HG02943 (cell line): ENCODE data around the gene SAXO1.
"Not testable (repeated sequence)": the region's sequence is repeated elsewhere in the genome, so short reads cannot be mapped to it uniquely, and the experiment has no call there.

Experiments used
- ATAC-seq: cut with Tn5 transposase; IDR thresholded peaks from one replicate; pipeline ENCODE4 v1.9.1; 2021; ENCODE audit warnings: mild to moderate bottlenecking, low read depth, moderate library complexity; ENCODE audit not compliant: unreplicated experiment

The SAXO1 gene, protein sequence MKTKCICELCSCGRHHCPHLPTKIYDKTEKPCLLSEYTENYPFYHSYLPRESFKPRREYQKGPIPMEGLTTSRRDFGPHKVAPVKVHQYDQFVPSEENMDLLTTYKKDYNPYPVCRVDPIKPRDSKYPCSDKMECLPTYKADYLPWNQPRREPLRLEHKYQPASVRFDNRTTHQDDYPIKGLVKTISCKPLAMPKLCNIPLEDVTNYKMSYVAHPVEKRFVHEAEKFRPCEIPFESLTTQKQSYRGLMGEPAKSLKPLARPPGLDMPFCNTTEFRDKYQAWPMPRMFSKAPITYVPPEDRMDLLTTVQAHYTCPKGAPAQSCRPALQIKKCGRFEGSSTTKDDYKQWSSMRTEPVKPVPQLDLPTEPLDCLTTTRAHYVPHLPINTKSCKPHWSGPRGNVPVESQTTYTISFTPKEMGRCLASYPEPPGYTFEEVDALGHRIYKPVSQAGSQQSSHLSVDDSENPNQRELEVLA

DNA sequence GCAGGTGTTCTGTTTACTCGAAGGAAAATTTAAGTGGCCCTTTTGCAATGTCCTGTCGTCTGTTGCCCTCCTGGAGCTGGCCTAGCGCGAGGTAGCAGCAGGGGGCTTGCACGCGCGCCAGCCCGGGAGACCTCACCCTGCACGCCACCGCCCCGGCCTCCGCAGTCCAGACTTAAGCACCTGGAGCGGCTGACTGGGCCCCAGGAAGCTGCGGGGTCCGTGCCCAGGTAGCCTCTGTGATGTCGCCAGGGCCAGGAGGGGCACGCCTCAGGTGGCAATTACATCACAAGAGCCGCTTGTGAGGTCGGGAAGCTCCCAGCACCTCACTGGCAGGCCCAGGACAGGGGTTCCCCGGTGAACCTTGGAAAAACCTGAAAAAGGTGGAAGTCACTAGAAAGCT is at the start of gene SAXO1:
Gene SAXO1, minus strand, starts transcription at position 195 of the 400 bp plus-strand sequence. CDS start 301 bp downstream, outside the sequence.
- no peak for ATAC-seq

DNA sequence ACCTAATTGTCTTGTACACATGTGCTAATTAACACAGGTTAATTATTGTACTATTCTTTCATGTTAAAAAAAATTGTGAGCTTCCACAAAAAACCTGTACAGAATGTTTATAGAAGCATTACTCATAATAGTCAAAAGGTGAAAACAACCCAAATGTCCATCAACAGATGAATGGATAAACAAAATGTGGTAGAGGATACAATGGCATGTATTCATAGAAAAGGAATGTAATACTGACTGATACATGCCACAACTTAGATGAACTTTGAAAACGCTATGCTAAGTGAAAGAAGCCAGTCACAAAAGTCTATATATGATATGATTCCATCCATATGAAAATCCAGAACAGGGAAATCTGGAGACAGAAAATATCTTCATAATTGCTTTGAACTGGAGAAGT is 41.8 kb upstream of the SAXO1 start:
- ATAC-seq: no peak

DNA sequence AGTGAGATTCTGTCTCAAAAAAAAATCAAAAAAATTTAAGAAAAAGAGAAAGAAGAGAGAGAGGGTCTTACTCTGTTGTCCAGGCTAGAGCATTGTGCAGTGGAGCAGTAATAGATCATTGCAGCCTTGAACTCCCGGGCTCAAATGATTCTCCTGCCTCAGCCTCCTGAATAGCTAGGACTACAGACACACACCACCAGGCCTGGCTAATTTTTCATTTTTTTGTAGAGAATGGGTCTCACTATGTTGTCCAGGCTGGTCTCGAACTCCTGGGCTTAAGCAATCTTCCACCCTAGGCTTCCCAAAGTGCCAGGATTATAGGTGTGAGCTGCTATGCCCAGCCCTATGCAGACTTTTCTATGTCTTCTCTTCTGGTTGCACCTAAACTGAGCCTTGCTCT is 41.2 kb upstream of the SAXO1 start:
- no peak for ATAC-seq

DNA sequence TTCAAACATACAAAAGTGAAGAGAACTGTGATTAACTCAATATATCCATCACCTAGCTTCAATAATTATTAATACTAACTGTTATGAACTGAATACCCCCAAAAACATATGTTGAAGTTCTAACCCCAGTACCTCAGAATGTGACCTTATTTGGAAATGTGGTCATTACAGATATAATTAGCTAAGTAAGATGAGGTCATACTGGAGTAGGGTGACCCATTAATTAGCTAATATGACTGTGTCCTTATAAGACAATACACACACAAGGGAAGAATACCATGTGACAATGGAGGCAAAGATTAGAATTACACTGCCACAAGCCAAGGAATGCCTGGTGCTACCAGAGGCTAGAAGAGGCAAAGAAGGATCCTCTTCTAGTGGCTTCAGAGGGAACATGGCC is 24.0 kb upstream of the SAXO1 start:
- ATAC-seq: no peak

DNA sequence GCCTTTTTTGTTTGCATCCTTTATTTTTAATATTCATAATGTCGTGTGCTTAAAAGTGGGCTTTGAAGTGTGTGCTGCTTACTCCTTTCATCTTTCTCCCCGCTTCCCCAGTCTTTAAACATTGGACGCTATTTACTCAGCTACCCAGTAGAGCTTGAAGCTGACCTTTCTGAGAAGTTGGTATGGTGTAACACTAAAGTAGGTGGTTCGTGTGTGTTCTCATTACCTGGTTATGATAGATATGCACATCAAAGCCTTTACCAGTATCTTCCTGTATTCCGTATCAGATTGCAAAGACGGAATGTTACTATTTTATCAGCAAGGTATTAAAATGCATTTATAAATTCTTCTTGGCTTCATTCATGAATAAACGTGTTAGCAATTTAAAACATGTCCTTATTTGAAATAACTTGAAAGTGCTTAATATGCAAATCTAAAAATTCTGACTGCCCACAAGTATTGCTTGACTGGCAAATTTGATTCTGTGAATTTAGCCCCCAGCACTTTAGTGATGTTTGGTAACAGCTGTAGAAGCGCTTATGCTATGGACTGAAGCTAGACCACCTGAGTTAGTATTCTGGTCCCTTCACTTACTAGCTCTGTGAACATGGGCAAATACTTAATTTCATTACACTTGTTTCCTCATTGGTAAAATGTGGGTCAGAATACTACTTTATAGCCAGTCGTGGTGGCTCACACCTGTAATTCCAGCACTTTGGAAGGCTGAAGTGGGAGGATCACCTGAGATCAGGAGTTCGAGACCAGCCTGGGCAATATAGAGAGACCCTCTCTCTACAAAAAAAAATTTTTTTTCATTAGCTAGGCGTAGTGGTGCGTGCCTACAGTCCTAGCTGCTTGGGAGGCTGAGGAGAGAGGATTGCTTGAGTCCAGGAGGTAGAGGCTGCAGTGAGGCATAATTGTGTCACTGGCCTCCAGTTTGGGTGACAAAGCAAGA is 17.9 kb upstream of the SAXO1 start:
- ATAC-seq: no peak

DNA sequence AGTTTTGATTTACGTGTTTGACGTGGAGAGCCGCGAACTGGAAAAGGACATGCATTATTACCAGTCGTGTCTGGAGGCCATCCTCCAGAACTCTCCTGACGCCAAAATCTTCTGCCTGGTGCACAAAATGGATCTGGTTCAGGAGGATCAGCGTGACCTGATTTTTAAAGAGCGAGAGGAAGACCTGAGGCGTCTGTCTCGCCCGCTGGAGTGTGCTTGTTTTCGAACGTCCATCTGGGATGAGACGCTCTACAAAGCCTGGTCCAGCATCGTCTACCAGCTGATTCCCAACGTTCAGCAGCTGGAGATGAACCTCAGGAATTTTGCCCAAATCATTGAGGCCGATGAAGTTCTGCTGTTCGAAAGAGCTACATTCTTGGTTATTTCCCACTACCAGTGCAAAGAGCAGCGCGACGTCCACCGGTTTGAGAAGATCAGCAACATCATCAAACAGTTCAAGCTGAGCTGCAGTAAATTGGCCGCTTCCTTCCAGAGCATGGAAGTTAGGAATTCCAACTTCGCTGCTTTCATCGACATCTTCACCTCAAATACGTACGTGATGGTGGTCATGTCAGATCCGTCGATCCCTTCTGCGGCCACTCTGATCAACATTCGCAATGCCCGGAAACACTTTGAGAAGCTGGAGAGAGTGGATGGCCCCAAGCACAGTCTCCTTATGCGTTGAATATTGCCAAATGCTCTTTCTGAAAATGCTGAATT is 17.1 kb upstream of the SAXO1 start:
- ATAC-seq: no peak

DNA sequence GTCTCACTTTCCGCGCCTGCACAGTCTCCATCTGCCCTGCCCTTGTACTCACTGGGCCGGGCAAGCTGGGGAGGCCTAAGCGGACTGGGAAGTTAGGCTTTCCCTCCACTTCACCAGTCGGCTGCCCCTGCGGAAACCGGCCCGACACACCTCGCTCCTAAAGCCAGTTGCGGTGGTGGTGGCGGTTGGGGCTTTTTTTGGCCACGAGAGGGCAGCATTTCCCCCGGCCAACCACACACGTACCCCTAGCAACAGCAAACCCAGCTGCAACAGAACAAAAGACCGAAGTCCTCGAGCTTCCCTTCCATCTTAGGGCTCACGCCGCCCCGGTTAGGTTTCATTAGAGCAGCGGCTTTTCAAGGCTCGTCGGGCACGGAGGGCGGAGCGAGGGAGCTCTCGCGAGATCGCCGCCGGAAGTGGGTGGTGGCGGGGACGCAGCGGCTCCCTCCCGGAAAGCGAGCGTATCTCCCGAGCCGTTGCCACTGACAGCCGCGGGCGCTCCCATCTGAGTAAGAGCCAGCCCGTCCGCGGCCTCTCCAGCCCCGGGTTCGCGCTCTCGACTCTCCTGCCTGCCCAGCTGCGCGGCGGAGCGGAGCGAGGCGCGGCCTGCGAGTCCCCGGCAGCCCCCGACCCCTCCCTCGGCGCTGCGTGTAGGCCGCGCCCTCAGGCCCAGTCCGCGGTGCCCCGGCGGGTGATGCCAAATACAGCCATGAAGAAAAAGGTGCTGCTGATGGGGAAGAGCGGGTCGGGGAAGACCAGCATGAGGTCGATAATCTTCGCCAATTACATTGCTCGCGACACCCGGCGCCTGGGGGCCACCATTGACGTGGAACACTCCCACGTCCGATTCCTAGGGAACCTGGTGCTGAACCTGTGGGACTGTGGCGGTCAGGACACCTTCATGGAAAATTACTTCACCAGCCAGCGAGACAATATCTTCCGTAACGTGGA is 16.2 kb upstream of the SAXO1 start, which contains the start of gene RRAGA:
Gene RRAGA, plus strand, starts transcription at position 462 of the 951 bp plus-strand sequence. Its CDS starts 233 bp downstream, at position 695.
- ATAC-seq: peak; percentile 92

DNA sequence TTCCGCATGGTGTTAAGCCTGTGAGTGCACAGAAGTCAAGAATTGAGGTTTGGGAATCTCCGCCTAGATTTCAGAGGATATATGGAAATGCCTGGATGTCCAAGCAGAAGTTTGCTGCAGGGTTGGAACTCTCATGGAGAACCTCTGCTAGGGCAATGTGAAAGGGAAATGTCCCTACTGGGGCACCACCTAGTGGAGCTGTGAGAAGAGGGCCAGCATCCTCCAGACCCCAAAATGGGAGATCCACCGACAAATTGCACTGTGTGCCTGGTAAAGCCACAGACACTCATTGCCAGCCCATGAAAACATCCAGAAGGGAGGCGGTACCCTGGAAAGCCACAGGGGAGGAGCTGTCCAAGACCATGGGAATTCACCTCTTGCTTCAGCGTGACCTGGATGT is 3.6 kb upstream of the SAXO1 start:
- no peak for ATAC-seq

DNA sequence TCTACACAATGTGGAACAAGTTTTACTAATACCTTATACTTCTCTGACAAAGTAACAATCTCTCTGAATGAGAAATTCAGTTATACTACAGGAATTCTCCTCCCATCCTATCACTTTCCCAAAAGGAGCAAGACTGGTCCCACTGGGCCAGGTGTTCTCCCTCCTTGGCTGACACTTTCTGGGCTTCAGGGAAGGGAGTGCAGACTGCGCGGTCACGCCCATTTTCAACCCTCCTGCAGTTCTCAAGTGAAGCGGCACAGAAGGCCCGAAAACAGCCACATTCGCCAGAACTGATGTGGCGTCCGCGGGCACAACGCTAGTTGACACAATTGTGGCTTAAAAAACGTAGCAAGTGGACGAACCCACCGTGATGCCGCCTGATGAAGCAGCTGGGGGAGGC is 603 bp downstream of the SAXO1 start:
- no peak for ATAC-seq

DNA sequence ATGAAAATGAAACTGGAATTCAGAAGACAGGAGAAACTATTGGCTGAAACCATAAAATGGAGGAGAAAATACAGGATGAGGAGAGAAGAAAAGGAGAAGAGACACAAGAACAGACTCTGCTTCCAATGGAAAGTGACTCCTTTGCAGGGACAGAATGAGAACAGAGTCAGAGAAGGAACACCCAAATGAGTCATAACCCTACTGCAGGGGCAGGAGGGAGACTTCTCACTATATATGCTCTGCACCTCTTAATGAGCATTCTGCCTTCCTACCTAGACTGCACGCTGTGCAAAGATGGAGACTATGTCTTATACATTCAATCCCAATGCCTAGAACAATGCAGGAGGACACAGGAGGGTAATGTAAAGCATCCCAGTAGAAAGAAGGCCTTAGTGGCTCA is 2.1 kb downstream of the SAXO1 start:
- no peak for ATAC-seq

DNA sequence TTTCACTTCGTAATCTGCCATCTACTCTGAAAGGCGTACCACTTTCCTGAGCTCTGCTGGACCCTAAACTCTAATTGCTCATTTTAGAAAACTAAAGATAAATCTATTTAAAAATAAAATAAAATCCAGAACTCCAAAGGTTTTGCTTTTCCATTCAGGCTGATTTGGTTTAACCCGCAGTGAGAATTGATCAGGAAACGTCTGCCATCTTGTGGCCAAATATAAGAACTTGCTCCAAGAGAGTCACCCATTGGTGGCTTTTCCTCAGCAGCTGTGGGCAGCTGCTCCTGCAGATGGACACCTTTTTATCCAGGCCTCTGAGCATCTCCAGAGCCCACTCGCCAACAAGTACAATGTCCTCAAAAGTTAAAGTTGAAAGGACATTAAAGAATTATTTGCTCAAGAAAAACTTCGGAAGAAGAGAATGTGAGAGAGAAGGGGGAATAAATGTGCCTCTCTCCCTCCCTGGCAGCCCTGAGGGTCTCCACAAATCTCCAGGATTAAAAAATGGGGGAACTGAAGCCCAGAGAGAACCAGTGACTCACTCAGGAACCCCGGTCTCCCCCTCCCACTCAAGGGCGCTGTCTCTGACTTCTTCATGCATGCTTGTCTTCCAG is 4.1 kb downstream of the SAXO1 start:
- ATAC-seq: no peak

DNA sequence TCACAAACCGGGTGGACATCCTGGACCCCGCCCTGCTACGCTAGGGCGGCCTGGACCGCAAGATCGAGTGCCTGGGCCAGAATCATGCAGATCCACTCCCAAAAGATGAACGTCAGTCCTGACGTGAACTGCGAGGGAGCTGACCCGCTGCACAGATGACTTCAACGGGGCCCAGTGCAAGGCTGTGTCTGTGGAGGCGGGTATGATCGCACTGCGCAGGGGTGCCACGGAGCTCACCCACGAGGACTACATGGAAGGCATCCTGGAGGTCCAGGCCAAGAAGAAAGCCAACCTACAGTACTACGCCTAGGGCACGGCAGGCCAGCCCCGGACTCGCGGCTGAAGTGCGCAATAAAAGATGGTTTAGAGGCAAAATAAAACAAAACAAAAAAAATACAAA is 5.2 kb downstream of the SAXO1 start:
- no peak for ATAC-seq

DNA sequence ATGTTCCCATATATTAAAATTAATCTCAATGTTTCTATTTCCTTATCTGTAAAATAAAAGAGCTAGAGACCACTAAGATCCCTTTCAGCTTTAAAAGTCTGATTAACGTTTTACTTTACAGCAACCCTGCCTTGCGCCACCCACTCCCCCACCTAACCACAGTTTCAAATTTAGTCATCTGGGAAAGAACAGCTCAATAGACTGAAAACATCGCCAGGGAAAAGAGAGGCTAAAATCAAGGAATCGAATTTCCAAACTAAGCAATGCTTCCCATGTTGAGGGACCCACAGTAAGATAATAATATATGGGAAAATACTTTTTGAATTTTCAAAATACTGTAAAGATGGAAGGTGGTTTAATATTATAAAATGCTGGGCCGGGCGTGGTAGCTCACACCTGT is 6.6 kb downstream of the SAXO1 start:
- no peak for ATAC-seq

DNA sequence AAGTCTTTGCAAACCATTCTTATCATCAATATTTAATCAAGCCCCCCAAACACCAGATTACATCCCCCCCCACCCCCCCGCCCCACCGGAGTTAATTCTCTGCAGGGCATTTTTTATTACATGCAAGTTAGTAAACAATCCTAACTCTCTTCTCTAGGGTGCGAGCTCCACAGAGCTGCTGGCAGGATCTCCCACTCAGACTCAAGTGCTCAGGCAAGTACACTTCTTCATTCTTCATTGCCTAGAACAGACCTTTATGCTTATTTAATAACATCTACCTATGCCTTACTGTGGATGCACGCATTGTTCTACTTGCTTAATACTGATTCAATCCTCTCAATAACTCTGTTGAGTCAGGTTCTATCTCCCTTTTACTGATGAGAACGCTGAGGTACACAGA is 9.9 kb downstream of the SAXO1 start:
- ATAC-seq: no peak

DNA sequence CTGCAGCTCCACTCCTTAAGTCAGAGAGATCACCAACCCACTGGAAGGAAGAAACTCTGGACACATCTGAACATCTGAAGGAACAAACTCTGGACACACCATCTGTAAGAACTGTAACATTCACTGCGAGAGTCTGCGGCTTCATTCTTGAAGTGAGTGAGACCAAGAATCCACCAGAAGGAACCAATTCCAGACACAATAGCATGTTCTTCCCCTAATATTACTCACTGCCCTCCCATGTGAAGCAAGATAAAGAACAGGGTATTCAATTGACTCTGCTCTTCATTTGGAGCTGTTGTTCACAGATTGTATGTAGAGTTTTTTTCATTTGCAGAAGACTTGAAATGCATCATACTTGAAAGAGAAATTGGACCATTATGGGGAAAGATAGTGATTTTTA is 10.8 kb downstream of the SAXO1 start:
- ATAC-seq: no peak

DNA sequence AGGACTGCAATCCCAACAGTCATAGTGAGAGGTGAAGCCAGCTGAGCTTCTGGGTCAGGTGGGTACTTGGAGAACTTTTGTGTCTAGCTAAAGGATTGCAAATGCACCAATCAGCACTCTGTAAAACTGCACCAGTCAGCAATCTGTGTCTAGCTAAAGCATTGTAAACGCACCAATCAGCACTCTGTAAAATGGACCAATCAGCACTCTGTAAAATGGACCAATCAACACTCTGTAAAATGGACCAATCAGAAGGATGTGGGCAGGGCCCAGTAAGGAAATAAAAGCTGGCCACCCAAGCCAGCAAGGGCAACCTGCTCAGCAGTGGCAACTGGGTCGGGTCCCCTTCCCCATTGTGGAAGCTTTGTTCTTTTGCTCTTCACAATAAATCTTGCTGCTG is 11.4 kb downstream of the SAXO1 start:
- ATAC-seq: not testable (repeated sequence)

DNA sequence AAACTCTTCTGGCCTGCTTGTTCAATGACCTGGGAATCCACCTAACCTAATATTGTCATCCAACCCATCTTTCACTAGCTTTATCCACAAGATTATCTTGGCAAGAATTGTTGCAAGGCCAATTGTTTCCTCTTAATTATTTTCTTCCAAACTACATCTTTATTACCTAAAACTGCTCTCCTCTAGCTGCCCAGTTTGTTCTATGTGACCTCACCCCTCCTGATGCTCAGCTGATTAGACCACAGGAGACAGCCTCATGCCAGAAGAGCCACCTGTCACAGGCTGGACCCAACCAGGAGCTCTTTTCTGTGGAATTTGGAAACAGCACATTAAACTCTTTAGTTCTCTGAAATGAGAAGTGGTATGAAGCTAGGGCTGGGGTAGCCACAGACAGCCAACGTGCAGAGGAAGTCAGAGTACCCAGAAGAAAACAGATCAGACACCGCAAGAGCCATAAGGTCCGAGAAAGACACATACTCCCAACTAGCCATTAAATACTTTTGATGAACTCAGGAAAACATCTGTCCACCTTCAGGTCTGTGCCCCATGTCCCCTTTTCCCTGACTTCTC is 12.0 kb downstream of the SAXO1 start:
- no peak for ATAC-seq

DNA sequence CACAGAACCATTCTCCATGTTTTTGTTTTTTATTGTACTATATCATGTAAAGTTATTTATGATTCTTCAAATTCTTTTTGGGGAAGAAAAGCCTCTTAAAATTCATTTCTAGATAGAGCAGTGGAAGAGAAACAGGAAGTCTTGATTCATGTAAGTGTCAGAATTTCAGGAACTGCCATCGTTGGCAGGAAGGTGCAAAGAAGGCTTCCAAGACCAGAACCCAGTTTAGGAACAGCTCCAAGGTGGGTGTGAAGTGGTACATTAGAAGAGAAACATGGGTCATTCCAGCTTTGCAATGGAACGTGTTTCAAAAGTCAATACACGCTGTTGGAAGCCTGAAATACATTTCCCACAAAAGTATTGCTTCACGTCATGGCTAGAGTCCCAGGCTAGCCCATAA is 14.8 kb downstream of the SAXO1 start:
- ATAC-seq: no peak
